GM04503 (cell line): Measurements from ENCODE around the gene AQR.
"Not testable (repeated sequence)": the region's sequence is repeated elsewhere in the genome, so short reads cannot be mapped to it uniquely, and the experiment has no call there.

ENCODE experiments used
- DNase-seq: peaks from one replicate; pipeline ENCODE4 v3.0.0-alpha.2; 2012; ENCODE audit warnings: low read depth

The AQR gene

DNA sequence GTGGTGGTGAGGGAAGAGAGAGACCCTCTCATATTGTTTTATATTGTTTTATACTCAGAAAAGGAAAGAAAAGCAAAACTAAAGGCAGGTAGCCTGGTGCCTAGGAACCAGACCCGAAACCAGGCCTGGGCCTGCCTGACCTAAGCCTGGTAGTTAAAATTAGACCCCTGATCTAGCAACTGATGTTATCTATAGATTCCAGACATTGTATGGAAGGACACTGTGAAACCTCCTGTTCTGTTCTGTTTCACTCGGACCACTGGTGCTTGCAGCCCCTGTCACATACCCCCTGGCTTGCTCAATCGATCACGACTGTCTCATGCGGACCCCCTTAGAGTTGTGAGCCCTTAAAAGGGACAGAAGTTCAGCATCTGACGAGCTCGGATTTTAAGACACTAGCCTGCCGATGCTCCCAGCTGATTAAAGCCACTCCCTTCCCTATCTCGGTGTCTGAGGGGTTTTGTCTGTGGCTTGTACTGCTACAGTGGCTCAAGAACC lies 156.6 kb downstream of the AQR start:
- DNase-seq, result not testable (repeated sequence)

GRCh38 chr15:34812369-34812768 lies 157.2 kb downstream of the AQR start:
- DNase-seq, result peak; percentile 55

GRCh38 chr15:34810443-34811129 lies 159.0 kb downstream of the AQR start:
- peak; percentile 98 for DNase-seq

DNA sequence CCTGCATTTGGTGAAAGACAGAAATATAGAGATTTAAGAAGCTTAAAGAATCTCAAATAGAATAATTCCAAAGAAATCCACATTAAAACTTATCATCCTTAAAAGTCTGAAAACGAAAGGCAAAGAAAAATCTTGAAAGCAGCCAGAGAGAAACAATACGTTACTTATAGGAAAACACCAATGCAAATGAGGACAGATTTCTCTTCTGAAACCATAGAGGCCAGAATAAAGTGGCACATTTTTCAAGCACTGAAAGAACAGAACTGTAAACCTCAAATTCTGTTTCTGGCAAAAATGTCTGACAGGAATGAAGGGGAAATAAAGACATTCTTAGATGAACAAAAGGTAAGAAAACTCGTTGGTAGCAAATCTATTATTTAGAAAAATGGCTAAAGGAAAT lies 160.4 kb downstream of the AQR start:
- no peak for DNase-seq

GRCh38 chr15:34808016-34808415 lies 161.5 kb downstream of the AQR start:
- no peak for DNase-seq

GRCh38 chr15:34807241-34807640 lies 162.3 kb downstream of the AQR start:
- not testable (repeated sequence) for DNase-seq

DNA sequence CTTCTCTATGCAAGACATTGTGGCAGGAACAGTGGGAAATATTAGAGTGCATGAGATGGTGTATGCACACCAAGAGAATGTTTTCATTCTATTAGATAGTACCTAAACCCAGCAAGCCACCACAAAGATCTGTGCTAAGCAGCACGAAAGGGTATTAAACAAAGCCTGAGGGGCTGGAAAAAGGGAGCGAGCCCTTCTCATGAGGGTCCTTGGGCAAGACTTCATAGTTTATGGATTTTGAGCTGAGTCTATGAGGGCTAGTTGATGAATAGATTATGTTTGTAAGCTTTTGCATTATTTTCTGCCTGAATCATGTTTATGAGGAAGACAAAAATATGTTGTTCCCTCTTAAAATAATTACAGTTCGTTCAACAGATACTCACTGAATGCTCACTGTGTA lies 164.8 kb downstream of the AQR start:
- no peak for DNase-seq

GRCh38 chr15:34804113-34804512 lies 165.4 kb downstream of the AQR start:
- DNase-seq, result no peak

DNA sequence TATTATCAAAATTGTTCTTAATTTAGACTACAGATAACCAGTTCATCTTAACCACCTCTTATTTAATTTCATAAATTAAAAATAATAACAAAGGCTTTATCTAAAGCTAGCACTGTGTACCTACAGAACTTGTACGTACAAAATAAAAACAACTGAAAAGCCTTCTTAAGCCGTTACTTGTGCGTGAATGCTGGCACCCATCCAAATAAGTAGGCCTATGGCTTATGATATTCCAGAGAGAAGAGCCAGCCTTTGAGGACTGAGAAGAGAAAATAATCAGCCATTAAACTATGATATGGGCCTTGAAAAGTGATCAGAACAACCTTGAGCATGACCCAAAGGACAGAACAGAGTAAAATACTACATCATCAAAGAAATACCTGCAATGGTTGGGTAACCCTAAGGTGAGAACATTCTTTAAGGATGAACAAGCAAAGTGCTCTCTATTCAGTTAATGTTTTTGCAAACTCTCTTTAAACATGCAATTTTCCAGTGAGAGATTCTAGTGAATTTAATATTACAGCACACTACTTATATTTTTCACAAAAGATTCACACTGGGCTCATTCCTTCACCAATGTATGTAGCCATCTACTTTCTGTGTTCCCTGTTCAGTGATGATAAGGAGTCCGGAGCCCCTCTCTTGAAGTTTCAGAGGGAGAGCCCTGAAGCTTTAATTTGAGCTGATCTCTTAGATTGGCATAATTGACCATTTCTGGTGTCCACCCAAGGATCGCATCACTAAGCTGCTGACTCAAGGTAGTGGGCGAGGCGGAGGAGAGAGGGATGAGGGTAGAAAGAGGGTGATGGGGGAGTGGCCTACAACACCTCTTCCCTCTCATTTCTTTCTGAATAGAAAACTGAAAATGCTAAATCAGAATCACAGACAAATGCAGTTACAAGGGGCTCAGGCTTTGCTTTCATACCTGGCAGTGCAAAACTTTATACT lies 166.5 kb downstream of the AQR start:
- DNase-seq, result no peak

GRCh38 chr15:34802371-34802770 lies 167.2 kb downstream of the AQR start:
- no peak for DNase-seq
